BJ (cell line): ENCODE data around the gene CETN1. TPM values are rescaled to one million over a fixed set of nuclear protein-coding genes. Genes with fewer than 3 reads are reported as not detected.

Source experiments
- CTCF ChIA-PET: fragments of 350-600 bp; formaldehyde crosslinking; extraction: SDS; loops from one replicate; lab custom pipeline; 2021; ENCODE audit warnings: antibody characterized with exemption, inconsistent platforms; lab: Yijun Ruan, JAX
- POLR2A ChIA-PET: fragments of 300-600 bp; sonication (Branson Sonifier 250); formaldehyde crosslinking; extraction: SDS; loops from one replicate; lab custom pipeline; 2021; ENCODE audit warnings: antibody characterized with exemption; lab: Charles Lee
- DNase-seq: peaks from one replicate; pipeline ENCODE4 v3.0.0-alpha.2; 2011; ENCODE audit warnings: low read depth
- H3K27me3 ChIP-seq: 2 replicates; pipeline ENCODE4 v1.6.0; 2011; ENCODE audit warnings: low read length; ENCODE audit not compliant: control insufficient read depth, insufficient read depth
- H3K36me3 ChIP-seq: 2 replicates; pipeline ENCODE4 v1.5.1; 2011; ENCODE audit warnings: low read length; ENCODE audit not compliant: control insufficient read depth, insufficient read depth
- H3K4me3 ChIP-seq: 2 replicates; pipeline ENCODE4 v1.5.1; 2011; ENCODE audit warnings: low read depth, mild to moderate bottlenecking, control low read depth, low read length
- CTCF ChIP-seq: IDR thresholded peaks from 2 replicates; pipeline ENCODE4 v1.5.1; 2011; ENCODE audit warnings: low read depth, mild to moderate bottlenecking, control low read depth, inconsistent platforms, low read length, moderate library complexity; ENCODE audit not compliant: insufficient read depth
- polyA plus RNA-seq: library from polyadenylated mRNA; depleted of rRNA; stranded (reverse); fragments of >200 nt; gene quantifications from 2 replicates; pipeline ENCODE4 v1.2.3, GENCODE V29; 2011

The CETN1 gene
- polyA plus RNA-seq, 1 experiment, result not detected

GRCh38 chr18:565562-566061 lies 14.6 kb upstream of the CETN1 start:
- ChIA-PET CTCF (interaction anchor here (1.0 to 1.6 kb wide), 2 partner anchors 10 to 66 kb away, joined by 3 read pairs; partner anchors contain the start of gene COLEC12), POLR2A (no interaction called here)
- DNase-seq, result no peak
- no peak for TF ChIP-seq CTCF
- peaks cover 5% of the 10 kb centered on the region; the same call in 1 of the 2 replicates for H3K27me3 ChIP-seq
- H3K4me3 ChIP-seq, result no peak overlapping the region
- no peaks in the 10 kb centered on the region for H3K36me3 ChIP-seq

- H3K27me3 ChIP-seq, result peaks cover 5% of the 10 kb centered on the region; the same call in 1 of the 2 replicates
- ChIA-PET POLR2A (interaction anchor here (0.6 kb wide), 1 partner anchor 78 kb away, joined by 3 read pairs; no protein-coding TSS in a partner anchor), CTCF (no interaction called here)
- no peak for TF ChIP-seq CTCF
- H3K4me3 ChIP-seq, result no peak overlapping the region
- no peaks in the 10 kb centered on the region for H3K36me3 ChIP-seq
- DNase-seq, result no peak
Observed at GRCh38 chr18:567122-567521, 13.1 kb upstream of the CETN1 start.

GRCh38 chr18:568731-569130 lies 11.4 kb upstream of the CETN1 start:
- peaks cover 8% of the 10 kb centered on the region for H3K27me3 ChIP-seq
- peak; percentile 49 for DNase-seq
- no peak for TF ChIP-seq CTCF
- ChIA-PET CTCF (interaction anchor here (0.9 to 1.6 kb wide), 2 partner anchors 12 to 70 kb away, joined by 4 to 5 read pairs; no protein-coding TSS in a partner anchor), POLR2A (no interaction called here)
- H3K4me3 ChIP-seq, result no peak overlapping the region
- no peaks in the 10 kb centered on the region for H3K36me3 ChIP-seq

GRCh38 chr18:570256-570655 lies 9.9 kb upstream of the CETN1 start:
- no peak overlapping the region for H3K4me3 ChIP-seq
- no peaks in the 10 kb centered on the region for H3K36me3 ChIP-seq
- CTCF ChIA-PET, result interaction anchor here (0.9 to 3.4 kb wide), 2 partner anchors 10 to 73 kb away, joined by 5 to 11 read pairs; partner anchors contain the start of gene CETN1
- peaks cover 9% of the 10 kb centered on the region for H3K27me3 ChIP-seq
- no peak for TF ChIP-seq CTCF
- DNase-seq, result no peak
- POLR2A ChIA-PET, result no interaction called here

GRCh38 chr18:570697-571096 lies 9.5 kb upstream of the CETN1 start:
- H3K36me3 ChIP-seq, result no peaks in the 10 kb centered on the region
- ChIA-PET POLR2A (no interaction called here), CTCF (interaction anchor here (3.4 kb wide), 1 partner anchor 10 kb away, joined by 11 read pairs; the partner anchor contains the start of gene CETN1)
- no peak for DNase-seq
- TF ChIP-seq CTCF, result no peak
- peaks cover 8% of the 10 kb centered on the region for H3K27me3 ChIP-seq
- no peak overlapping the region for H3K4me3 ChIP-seq
